Adrenal gland (tissue), 5 donors: ENCODE data around the gene P3H2.

Experiments used
- POLR2A ChIP-seq, 2 donors: fragments of 450-650 bp; IDR thresholded peaks; one replicate each; pipeline ENCODE4 v1.6.1; 2017; ENCODE audit warnings: antibody characterized with exemption in 2 of 2, mild to moderate bottlenecking in 2 of 2, moderate library complexity in 1 of 2
- TF ChIP-seq, protein P1 (sequence below), 6 experiments: fragments of 450-650 bp in 4 of 6; fragments of 200-600 bp in 2 of 6; sonication (generic) in 1 of 6; IDR thresholded peaks; 1 replicate in 5 of 6; 2 replicates in 1 of 6; pipeline versions ENCODE4 v1.5.1 to v1.8.0; 2016 to 2021; ENCODE audit warnings: antibody characterized with exemption in 6 of 6, mild to moderate bottlenecking in 2 of 6, moderate library complexity in 1 of 6
- donor health status: DM: no; HTN: no; CAD: no.

DNA sequence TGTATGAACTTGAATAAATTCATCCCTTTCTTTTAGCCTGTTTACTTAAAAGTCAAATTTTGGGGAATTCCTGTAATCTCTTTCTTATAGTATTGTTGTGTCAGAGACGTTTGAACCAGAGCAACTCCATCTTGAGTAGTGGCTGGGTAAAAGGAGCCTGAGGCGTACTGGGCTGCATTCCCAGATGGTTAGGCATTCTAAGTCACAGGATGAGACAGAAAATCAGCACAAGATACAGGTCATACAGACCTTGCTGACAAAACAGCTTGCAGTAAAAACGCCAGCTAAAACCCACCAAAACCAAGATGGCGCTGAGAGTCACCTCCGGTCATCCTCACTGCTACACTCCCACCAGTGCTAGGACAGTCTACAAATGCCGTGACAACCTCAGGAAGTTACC is 94.5 kb downstream of the P3H2 start:
- TF ChIP-seq POLR2A (IDR thresholded peaks at IDR 0.05) = no peak
- TF ChIP-seq, protein P1, sequence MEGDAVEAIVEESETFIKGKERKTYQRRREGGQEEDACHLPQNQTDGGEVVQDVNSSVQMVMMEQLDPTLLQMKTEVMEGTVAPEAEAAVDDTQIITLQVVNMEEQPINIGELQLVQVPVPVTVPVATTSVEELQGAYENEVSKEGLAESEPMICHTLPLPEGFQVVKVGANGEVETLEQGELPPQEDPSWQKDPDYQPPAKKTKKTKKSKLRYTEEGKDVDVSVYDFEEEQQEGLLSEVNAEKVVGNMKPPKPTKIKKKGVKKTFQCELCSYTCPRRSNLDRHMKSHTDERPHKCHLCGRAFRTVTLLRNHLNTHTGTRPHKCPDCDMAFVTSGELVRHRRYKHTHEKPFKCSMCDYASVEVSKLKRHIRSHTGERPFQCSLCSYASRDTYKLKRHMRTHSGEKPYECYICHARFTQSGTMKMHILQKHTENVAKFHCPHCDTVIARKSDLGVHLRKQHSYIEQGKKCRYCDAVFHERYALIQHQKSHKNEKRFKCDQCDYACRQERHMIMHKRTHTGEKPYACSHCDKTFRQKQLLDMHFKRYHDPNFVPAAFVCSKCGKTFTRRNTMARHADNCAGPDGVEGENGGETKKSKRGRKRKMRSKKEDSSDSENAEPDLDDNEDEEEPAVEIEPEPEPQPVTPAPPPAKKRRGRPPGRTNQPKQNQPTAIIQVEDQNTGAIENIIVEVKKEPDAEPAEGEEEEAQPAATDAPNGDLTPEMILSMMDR (IDR thresholded peaks at IDR 0.05) = no peak
